Stimulated activated CD8-positive, alpha-beta memory T cell treated with anti-CD3 and anti-CD28 coated beads, Interleukin-4, amount 100 ng/mL, for 1 hour (primary cell): ENCODE results near the gene OLFM4.

Source experiments
- DNase-seq, 2 donors: peaks; one replicate each; pipeline ENCODE4 v3.0.0-alpha.2; 2020; ENCODE audit warnings: low read depth in 2 of 2, low spot score in 1 of 2

The OLFM4 gene, protein sequence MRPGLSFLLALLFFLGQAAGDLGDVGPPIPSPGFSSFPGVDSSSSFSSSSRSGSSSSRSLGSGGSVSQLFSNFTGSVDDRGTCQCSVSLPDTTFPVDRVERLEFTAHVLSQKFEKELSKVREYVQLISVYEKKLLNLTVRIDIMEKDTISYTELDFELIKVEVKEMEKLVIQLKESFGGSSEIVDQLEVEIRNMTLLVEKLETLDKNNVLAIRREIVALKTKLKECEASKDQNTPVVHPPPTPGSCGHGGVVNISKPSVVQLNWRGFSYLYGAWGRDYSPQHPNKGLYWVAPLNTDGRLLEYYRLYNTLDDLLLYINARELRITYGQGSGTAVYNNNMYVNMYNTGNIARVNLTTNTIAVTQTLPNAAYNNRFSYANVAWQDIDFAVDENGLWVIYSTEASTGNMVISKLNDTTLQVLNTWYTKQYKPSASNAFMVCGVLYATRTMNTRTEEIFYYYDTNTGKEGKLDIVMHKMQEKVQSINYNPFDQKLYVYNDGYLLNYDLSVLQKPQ

DNA sequence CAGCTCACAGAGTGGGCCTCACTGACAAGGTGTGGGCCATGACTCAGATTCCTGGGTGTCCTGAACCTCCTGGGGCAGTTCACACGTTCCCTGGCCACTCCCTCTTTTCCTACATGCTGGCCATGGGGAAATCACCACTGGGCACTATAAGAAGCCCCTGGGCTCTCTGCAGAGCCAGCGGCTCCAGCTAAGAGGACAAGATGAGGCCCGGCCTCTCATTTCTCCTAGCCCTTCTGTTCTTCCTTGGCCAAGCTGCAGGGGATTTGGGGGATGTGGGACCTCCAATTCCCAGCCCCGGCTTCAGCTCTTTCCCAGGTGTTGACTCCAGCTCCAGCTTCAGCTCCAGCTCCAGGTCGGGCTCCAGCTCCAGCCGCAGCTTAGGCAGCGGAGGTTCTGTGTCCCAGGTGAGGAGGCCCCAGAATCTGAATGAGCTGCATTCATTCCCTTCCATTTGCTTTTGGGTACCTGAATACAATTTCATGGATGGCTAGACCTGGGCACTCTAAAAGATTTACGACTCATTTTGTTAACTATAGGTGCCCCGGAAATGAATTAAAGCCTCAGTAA is at the start of gene OLFM4:
Gene OLFM4 (plus strand): TSS at position 177 of the 567 bp plus-strand sequence. CDS start 24 bp downstream, at position 201.
- DNase-seq: no peak

DNA sequence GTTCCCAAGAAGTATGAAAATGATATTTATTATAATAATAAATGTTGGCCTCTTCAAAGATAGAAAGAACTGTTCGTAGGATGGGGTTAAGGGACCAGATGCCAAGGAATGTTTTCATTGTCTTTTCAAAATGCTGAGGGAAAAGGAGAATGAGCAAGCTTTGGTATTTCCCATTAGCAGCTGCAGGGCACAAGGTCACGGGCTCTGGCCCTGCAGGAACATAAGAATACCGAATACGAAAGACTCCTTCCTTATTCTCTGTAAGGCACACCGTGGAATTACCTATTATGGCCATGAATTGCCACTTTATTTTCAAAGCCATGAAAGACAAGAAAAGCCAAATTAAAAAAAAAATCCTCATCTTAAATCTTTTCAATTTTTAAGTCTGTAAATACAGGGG is 49.6 kb upstream of the OLFM4 start:
- DNase-seq: no peak

DNA sequence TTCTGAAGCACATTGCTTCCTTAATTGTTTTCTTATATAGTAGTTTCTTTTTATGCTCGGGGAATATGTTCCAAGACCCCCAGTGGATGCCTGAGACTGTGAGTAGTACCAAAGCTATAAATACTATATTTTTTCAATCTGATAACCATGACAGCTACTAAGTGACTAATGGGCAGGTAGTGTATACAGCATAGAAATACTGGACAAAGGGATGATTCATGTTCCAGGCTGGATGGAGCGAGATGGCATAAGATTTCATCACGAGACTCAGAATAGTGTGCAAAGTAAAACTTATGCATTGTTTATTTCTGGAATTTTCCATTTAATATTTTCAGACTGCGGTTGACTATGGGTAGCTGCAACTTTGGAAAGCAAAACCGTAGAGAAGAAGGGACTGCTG is 47.9 kb upstream of the OLFM4 start:
- DNase-seq: no peak

DNA sequence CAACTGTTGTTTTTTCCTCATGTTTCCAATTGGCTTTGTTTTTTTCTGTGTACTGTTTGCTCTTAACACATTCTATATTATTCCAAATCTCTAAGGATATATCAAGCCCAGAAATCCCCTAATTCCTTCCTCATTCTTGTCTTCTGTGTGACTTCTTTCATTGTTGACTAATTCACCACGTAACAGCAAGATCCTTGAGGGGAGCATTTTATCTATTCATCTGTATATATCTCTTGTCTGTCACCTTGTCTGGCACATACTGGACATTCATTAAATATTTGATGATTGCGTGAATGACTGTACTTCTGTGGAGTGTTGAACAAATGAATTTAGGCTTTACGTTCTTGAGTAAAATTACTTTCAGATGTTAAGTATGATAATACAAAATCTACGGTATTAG is 44.8 kb upstream of the OLFM4 start:
- no peak for DNase-seq

DNA sequence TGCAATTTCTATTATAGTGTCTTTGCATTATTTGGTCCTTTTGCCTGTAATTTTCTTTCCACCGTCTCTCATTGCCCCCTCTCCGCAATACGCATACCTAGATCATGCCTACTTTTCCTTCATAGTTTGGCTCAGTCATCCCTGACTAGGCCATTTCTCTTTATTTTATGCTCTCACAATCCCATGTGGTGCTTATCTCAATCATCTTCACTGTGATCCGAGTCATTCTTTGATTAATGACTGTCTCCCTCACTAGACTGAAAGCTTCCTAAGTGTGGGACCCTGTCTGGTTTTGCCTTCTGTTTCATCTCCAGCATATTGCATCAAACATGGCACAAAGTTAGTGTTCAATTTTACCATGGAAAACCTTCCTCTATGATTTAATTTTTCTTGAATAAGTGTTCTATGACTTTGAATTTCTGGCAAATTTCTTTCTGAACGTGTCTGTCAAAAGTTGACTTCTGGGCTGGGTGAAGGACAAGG is 43.7 kb upstream of the OLFM4 start:
- DNase-seq: no peak

DNA sequence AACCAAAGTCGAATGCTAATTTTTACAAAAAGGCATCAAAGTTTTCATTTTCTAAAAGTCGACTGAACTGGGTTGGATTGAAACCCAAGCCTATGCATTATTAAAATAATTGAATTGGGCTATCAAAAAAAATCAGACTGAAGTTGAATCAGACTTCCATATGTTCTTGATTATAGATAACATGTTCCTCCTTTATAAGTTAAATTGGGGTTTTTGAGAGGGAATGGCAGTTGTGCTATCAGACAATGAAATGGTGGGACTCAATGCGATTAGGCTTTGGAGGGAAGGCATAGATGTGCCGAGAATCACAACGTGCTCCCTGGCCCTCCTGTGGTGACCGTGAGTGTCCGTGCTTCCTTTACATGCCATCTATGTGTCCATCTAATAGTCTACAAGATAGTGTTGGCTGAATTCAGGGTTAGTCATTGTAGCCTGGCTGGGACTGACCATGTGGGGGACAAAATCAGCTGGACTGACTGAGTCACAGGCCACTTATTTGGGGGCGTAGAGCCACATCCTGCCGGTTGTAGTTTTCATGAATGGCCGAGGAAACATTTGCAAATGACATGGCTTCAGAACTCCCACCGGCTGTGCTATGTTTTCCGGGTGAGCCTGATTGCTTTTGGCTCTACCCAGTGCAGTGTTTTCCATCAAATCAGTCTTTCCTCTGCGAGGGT is 37.1 kb upstream of the OLFM4 start:
- no peak for DNase-seq

DNA sequence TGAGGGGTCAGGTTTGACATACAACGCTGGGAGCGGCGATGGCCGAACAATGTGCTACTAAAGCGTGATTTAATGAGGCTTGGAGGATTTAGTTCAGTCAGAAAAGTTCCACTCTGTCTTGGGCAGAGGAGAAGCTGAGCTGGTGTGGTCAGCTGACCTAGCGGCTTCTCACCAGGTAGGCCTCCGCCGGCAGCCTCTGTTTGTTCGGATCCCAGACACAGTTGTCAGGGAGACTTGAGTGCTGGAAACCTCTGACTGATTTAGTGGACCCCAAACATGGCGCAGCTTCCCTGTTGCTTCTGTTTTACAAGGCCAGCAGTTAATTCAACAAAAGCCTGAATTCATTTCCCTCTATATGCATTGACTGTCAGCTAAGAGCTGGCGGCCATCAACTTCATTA is 36.5 kb upstream of the OLFM4 start:
- no peak for DNase-seq

DNA sequence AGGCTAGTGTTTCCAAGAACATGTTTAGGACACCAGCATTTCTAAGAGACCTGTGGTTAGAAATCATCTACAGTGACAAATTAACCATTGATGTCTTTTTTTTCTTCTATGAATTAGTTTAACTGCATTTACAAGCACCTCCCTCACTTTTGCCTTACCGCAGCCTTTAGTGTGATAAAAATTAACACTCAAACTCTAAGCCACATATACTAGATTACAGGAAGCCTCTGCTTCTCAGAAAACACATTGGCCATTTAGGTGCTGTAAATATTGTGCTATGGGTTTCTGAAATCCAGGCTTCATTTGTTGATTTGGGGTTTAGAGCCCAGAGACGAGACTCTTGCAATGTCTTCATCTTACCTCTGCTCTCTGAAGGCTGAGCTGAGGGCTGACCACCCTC is 34.6 kb upstream of the OLFM4 start:
- DNase-seq: no peak

DNA sequence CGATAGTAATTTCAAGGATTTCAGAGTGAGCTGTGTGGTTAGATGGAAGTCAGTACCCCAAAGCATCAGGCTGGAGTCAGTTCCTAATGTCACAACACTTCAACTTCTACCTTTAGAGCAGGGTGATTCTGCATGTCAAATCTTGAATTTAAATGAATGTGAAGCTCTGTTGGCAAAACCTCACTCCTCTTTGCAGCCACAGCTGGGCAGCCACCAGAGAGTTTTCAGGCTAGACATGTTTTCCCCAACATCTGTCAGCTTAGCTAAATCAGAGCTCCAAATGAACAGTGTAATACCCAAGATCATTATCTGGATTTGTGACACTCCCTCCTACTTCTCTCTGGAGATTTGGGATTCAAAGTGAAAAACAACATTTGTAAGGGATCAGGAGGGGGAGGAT is 33.7 kb upstream of the OLFM4 start:
- no peak for DNase-seq

DNA sequence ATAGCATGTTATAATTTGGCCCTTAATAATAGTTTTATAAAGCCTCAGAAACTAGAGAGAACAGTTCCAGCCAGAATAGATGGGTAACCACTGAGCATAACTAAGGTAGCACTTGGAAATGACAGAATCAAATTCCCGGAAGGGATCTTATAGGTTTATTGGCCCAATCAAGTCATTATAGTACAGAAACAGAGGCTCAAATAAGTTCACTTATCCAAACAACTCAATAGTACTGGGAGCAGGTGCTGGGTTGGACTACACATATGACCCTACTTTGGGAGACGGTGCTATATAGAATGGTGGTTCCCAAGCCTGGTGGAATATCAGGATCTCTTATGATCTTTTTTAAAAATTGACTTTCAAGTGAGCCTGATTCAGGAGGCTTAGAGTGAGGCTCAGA is 32.7 kb upstream of the OLFM4 start:
- no peak for DNase-seq

DNA sequence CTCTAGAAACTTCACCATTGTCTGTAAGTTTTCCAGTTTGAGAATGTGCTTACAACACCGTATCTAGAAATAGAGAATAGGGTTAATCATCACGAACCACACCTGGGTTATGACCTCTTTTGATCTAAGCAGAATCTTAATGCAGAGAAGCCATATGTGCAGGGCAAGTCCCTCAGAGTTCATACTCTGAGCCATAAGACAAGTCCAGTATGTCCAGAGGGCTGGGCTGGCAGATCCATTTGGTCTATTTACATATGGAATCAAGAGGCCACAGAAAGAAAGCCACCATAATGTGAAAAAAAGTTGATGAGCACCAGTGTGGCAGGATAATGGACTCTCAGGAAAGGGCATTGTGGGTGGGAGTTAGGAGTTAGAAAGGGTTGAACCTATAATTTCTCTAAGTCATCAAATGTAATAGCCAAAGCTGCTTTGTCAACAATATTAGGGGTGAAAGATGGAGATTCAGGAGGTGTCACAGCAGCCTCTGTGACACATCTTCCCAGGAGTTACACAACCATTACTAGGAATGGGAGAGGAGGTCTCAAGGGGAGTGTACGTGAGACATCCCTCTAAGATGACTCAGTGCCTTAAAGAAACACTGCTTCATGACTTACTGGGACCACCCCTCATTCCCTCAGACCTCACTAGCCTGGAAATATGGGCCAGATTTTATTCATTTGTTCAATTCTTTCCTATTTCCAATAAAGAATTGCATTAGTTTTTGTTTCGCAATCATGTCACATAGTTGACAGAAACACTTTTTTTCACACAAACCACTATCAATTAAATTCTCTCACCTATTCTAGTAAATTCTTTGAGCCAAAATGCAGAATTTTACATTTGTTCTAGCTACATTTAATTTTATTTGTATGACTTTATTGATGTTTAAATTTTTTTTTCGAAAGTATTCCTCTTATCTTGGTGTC is 30.4 kb upstream of the OLFM4 start:
- DNase-seq: no peak

DNA sequence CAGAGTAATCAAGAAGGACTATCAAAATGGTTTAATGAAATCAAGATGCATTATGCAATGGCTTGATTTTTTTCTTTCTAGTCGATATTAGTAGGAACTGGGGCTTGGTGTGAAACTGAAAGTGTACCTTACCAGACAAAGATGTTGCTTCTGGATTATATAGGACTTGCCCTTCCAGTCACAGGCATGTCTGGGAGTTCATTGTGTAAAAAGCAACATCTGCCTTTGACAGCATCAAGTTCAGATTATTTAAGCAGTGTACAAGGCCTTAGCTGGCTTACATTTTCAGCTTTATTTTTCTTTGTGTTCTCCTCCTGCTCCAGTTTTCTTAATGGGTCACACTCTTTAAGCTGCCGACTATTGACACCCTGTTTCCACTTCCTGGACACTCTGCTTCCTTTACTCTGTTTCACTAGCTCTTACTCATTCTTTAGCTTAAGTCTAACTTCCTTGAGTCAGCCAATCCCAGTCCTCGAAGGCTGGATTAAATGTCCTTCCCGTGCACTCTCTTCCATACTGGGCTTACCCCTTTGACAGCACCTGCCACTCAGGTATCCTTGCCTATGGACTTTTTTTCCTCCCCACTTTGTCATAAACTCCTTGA is 29.4 kb upstream of the OLFM4 start:
- DNase-seq: no peak

DNA sequence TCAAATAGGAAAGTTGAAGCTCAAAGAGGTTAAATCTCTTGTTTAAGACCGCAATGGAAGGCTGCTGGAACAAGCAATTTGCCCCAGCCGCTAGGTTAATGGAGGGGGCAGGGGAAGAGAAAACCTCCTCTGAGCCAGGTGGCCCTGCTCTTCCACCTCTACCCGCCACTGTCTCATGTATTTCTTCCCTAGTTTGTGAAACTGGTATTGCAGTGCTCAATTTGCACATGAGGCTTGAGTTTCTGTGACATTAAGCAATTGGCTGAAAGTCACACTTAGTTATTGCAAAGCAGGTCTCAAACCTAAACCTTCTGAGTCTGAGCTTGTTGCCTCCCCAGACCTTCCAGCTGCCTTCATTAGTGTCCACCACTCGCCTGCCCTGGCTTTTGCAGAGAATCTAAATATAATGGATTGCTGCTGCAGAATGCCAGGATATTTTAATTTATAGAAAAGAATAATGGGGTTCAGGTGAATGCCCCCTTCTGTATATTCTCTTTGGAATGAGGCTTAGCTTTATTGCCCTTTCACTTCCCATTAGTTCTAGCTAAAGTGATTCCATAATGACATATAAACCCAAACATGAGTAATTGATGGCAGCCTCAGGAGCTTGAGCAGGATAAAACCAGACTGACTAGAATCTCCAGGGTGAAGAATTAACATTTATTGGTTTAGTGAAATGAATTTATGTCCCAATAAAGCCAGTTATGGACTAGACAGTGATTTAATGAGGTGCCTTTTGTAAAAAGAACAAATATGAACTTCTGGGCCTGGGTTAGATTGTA is 27.0 kb upstream of the OLFM4 start:
- no peak for DNase-seq

DNA sequence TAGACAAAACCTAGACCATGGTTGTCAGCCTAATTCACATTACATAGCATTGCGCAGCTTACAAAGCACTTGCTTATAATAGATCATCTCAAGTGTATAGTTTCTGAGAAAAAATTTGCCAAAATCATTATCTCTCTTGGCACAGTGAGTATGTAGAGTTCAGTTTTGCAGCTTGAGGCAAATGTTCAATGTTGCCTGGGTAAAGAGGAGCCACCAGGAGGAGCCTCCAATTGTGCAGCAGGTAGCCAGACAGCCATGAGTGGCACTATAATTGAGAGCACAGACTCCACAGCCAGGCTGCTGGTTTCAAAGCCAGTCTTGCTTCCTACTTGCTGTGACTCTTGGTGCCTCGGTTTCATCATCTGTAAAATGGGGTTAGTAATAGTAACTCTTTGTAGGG is 24.0 kb upstream of the OLFM4 start:
- DNase-seq: no peak

DNA sequence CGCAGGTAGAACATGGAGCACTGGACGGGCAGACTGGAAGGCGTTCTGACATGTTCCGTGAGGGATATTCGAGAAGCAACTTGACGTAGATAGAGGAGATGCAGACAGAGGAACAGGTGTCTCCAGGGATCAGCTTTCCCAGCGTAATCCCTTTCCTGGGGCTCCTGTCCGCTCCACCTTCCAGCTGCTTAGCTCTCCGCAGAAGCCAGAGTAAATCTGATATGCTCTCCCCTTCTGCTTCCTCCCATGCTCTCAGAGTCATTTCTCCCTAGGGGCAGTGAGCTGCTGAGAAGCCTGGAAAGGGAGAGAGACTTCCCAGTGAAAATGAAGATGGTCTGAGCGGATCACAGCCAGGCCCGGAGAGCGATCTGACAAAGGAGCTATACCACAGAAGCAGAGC is 23.0 kb upstream of the OLFM4 start:
- no peak for DNase-seq

DNA sequence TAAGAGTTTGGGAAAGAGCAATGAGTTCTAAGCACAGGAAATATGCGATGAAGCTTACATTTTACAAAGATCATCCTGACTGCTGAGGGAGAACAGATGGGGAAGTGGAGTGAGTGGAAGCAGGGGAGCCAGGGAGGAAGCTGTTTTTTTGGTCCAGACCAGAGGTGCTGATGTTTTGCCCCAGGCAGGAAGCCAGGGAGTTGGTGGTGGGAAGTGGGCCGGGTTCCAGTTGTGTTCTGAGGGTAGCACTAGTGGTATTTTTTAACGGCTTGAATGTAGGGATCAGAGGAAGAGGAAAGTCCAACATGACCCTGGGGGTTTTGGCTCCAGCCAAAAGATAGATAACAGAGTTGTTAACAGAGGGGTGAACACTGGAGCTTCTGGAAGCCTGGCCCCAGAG is 20.7 kb upstream of the OLFM4 start:
- no peak for DNase-seq

DNA sequence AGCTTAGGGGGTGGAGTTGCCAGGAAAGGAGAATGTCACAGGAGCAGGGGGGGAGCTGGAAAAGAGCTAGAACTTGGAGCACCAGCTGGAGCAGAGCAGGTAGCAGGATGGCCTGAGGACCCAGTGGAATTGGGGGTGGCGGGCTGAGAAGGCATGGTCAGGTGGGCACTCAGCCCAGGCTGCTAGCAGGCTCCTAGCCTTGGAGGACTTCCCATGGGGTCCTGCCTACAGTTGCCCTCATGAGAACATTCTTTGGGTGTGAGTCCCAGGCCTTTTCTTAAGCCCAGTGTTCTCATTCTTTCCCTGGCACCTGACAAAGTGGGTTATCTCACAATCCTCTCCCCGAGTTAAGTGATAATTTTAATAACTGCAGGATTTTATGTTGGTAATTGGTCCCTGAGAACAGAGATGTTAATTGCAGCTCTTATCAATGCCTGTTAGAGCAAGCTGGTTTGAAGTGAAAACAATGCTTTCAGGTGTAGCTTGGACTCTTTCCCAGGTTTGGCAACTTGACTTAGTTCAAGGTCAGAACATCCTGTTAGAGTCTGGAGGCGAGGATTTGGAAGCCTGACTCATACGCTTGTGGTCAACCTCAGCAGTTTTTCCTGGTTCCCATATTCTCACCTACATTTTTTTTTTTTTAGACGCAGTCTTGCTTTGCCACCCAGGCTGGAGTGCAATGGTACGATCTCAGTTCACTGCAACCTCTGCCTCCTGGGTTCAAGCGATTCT is 18.1 kb upstream of the OLFM4 start:
- DNase-seq: no peak

DNA sequence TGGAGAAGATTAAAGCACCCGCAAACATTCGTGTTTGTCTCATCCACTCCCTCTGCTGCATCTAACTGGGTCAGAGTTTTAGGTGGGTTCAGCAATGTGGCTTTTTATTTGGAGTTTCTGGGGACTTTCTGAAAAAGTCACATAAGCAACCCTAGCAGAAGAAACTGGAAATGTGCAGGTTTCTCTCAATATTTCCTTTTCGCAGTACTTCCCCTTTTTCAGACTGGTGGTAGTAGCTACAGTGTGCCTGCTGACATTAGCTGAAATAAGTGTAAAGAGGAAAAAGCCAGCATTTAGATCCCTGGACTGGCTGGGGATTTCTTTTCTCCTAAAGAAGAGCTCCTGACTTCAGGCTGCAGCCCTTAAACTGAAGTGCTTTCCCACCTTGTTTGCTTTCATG is 15.9 kb upstream of the OLFM4 start:
- DNase-seq: no peak

DNA sequence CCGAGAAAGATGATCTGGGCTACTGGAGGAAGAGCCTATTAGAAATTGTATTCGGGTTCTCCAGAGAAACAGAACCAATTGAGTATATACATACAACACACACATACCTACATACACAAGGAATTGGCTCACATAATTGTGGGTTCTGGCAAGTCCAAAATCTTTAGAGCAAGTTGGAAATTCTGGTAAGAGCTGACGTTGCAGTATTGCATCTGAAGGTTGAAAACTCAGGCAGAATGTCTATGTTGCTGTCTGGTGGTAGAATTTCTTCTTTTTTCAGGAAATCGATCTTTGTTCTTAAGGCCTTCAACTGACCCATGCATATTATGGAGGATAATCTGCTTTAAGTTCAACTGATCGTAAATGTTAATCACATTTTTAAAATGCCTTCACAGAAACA is 15.5 kb upstream of the OLFM4 start:
- DNase-seq: no peak
